ENCODE data around the gene CKLF. TPM values are rescaled to one million over a fixed set of nuclear protein-coding genes. Genes with fewer than 3 reads are reported as not detected.

Gene CKLF
- total RNA-seq, 1 donor from 2014 or later = 31.8 TPM

GRCh38 chr16:66517586-66518263 lies 34.7 kb upstream of the CKLF start:
- no peak for DNase-seq (ENCODE audit: low spot score)

GRCh38 chr16:66519482-66520373 lies 32.6 kb upstream of the CKLF start:
- no peak for DNase-seq (ENCODE audit: low spot score)

GRCh38 chr16:66520406-66521170 lies 31.8 kb upstream of the CKLF start:
- peak; percentile 38 for DNase-seq (ENCODE audit: low spot score)

GRCh38 chr16:66521252-66521713 lies 31.1 kb upstream of the CKLF start:
- no peak for DNase-seq (ENCODE audit: low spot score)

- no peak for DNase-seq (ENCODE audit: low spot score)
Observed at GRCh38 chr16:66521951-66522771, 30.2 kb upstream of the CKLF start.

- DNase-seq (ENCODE audit: low spot score) = no peak
Observed at GRCh38 chr16:66522816-66523590, 29.4 kb upstream of the CKLF start.

GRCh38 chr16:66523861-66524354 lies 28.5 kb upstream of the CKLF start:
- DNase-seq (ENCODE audit: low spot score) = no peak

- peak; percentile 46 for DNase-seq (ENCODE audit: low spot score)
Observed at GRCh38 chr16:66524601-66525164, 27.7 kb upstream of the CKLF start.

GRCh38 chr16:66525396-66526180 lies 26.8 kb upstream of the CKLF start:
- DNase-seq (ENCODE audit: low spot score) = no peak

- DNase-seq (ENCODE audit: low spot score) = no peak
Observed at GRCh38 chr16:66528294-66528693, 24.1 kb upstream of the CKLF start.

- DNase-seq (ENCODE audit: low spot score) = no peak
Observed at GRCh38 chr16:66529475-66529874, 22.9 kb upstream of the CKLF start.

- peak; percentile 27 for DNase-seq (ENCODE audit: low spot score)
Observed at GRCh38 chr16:66534376-66534799, 18.0 kb upstream of the CKLF start.

- DNase-seq (ENCODE audit: low spot score) = no peak
Observed at GRCh38 chr16:66536525-66536924, 15.9 kb upstream of the CKLF start.

- DNase-seq (ENCODE audit: low spot score) = no peak
Observed at GRCh38 chr16:66537236-66537635, 15.1 kb upstream of the CKLF start.

GRCh38 chr16:66538910-66539309 lies 13.5 kb upstream of the CKLF start:
- no peak for DNase-seq (ENCODE audit: low spot score)

- peak; percentile 29 for DNase-seq (ENCODE audit: low spot score)
Observed at GRCh38 chr16:66539623-66540469, 12.5 kb upstream of the CKLF start.

- DNase-seq (ENCODE audit: low spot score) = no peak
Observed at GRCh38 chr16:66541388-66542355, 10.7 kb upstream of the CKLF start.

All from umbilical cord (tissue), 2 donors.